NT2/D1 (cell line): Measurements from ENCODE around the gene CES2.
"Not testable (repeated sequence)": the region's sequence is repeated elsewhere in the genome, so short reads cannot be mapped to it uniquely, and the experiment has no call there.

Experiments used
- DNase-seq: peaks from one replicate; pipeline ENCODE4 v3.0.0-alpha.2; 2011; ENCODE audit warnings: low read depth, low spot score
- H3K27me3 ChIP-seq: 2 replicates; pipeline ENCODE4 v1.6.0; 2011; ENCODE audit warnings: mild to moderate bottlenecking; ENCODE audit not compliant: insufficient read length, insufficient read depth
- H3K36me3 ChIP-seq: 2 replicates; pipeline ENCODE4 v1.6.1; 2011; ENCODE audit warnings: mild to moderate bottlenecking, low read length, mixed read lengths; ENCODE audit not compliant: insufficient read depth, insufficient read length
- H3K4me1 ChIP-seq: 2 replicates; pipeline ENCODE4 v1.5.1; 2011; ENCODE audit not compliant: insufficient read depth, insufficient read length
- H3K4me3 ChIP-seq: 2 replicates; pipeline ENCODE4 v1.5.1; 2011; ENCODE audit warnings: low read depth; ENCODE audit not compliant: insufficient read length
- H3K9ac ChIP-seq: 2 replicates; pipeline ENCODE4 v1.6.0; 2011; ENCODE audit warnings: low read depth; ENCODE audit not compliant: insufficient read length
- H3K9me3 ChIP-seq: 2 replicates; pipeline ENCODE4 v1.5.1; 2011; ENCODE audit warnings: mild to moderate bottlenecking, low read length; ENCODE audit not compliant: insufficient read depth
- SUZ12 ChIP-seq: IDR thresholded peaks from 2 replicates; pipeline ENCODE4 v1.6.1; 2011; ENCODE audit not compliant: insufficient read length, insufficient read depth; ENCODE audit errors: extremely low read depth
- YY1 ChIP-seq: IDR thresholded peaks from 2 replicates; pipeline ENCODE4 v1.6.1; 2011; ENCODE audit not compliant: insufficient read length, insufficient read depth
- ZNF274 ChIP-seq: IDR thresholded peaks from 2 replicates; pipeline ENCODE4 v1.6.1; 2011; ENCODE audit warnings: mild to moderate bottlenecking, low read depth, low read length

CES2 gene

GRCh38 chr16:66948837-66949225, 13.5 kb downstream of the CES2 start:
- Histone ChIP-seq H3K36me3 (peaks cover 3% of the 10 kb centered on the region), H3K9me3 (peaks cover 11% of the 10 kb centered on the region), H3K27me3 (peaks cover 31% of the 10 kb centered on the region), H3K4me1 (peaks cover 7% of the 10 kb centered on the region), H3K9ac (no peak overlapping the region), H3K4me3 (no peak overlapping the region)
- TF ChIP-seq YY1 (no peak), SUZ12 (no peak), ZNF274 (no peak)
- no peak for DNase-seq

DNA sequence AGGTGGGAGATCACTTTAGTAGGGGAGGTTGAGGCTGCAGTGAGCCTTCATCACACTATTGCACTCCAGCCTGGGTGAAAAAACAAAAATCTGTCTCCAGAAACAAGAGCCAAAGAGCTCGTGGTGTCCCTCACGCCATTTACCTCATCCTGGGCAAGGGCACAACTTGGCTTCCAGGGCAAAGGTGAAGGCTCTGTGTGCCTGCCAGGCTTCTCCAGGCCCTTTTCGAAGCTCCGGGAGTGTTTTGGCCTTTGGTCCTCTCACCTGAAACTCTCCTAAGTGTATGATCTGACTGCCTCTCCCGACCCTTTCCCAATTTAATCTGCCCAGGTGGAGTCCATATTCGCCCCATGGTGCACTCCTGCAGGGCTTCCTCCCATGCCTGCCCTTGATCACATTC, 14.2 kb downstream of the CES2 start:
- peaks cover 7% of the 10 kb centered on the region for H3K4me1 ChIP-seq
- no peak overlapping the region for H3K4me3 ChIP-seq
- H3K27me3 ChIP-seq: peaks cover 31% of the 10 kb centered on the region
- TF ChIP-seq ZNF274 (no peak), SUZ12 (no peak), YY1 (no peak)
- H3K9me3 ChIP-seq: peaks cover 11% of the 10 kb centered on the region
- H3K36me3 ChIP-seq: no peaks in the 10 kb centered on the region
- no peak for DNase-seq
- no peak overlapping the region for H3K9ac ChIP-seq

DNA sequence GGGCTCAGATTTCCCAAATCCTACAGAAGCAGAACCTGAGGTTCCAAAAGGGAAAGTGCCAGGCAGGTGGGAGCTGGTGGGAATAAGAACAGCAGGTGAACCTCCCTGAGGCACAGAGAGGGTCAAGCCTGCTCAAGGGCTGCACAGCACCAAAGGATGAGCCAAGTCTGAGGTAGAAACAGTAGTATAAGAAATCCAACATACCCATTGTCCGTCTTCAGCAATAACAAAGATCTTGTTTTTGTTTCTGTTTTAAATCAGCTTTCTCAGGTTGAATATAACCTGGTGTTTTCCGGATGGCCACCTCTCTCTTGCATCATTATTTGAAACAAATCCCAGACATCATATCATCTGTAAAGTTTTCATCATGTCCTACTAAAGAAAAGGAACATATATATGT, 15.1 kb downstream of the CES2 start:
- Histone ChIP-seq H3K36me3 (no peaks in the 10 kb centered on the region), H3K4me1 (peaks cover 7% of the 10 kb centered on the region), H3K9ac (no peak overlapping the region), H3K9me3 (peaks cover 11% of the 10 kb centered on the region), H3K27me3 (peaks cover 31% of the 10 kb centered on the region), H3K4me3 (no peak overlapping the region)
- TF ChIP-seq YY1: no peak
- no peak for TF ChIP-seq SUZ12
- DNase-seq: no peak

- DNase-seq: no peak
- H3K9ac ChIP-seq: no peak overlapping the region
- H3K4me1 ChIP-seq: peaks cover 7% of the 10 kb centered on the region
- H3K27me3 ChIP-seq: peaks cover 31% of the 10 kb centered on the region
- peaks cover 11% of the 10 kb centered on the region for H3K9me3 ChIP-seq
- no peak for TF ChIP-seq SUZ12
- no peak for TF ChIP-seq ZNF274
- no peak for TF ChIP-seq YY1
- H3K4me3 ChIP-seq: no peak overlapping the region
- H3K36me3 ChIP-seq: no peaks in the 10 kb centered on the region
Observed at GRCh38 chr16:66950971-66951790, 15.9 kb downstream of the CES2 start.

- Histone ChIP-seq H3K4me1 (peaks cover 6% of the 10 kb centered on the region), H3K27me3 (peaks cover 27% of the 10 kb centered on the region), H3K36me3 (no peaks in the 10 kb centered on the region), H3K4me3 (no peak overlapping the region), H3K9ac (no peak overlapping the region), H3K9me3 (peaks cover 11% of the 10 kb centered on the region)
- TF ChIP-seq ZNF274 (no peak), SUZ12 (no peak), YY1 (no peak)
- DNase-seq: no peak
Observed at GRCh38 chr16:66952430-66953110, 17.3 kb downstream of the CES2 start.

- no peaks in the 10 kb centered on the region for H3K36me3 ChIP-seq
- peaks cover under 1% of the 10 kb centered on the region for H3K4me1 ChIP-seq
- H3K9me3 ChIP-seq: peaks cover 11% of the 10 kb centered on the region
- peak overlapping the region; percentile 1 for H3K9ac ChIP-seq
- DNase-seq: no peak
- peaks cover 21% of the 10 kb centered on the region for H3K27me3 ChIP-seq
- no peak overlapping the region for H3K4me3 ChIP-seq
- TF ChIP-seq YY1 (no peak), ZNF274 (no peak), SUZ12 (no peak)
Observed at GRCh38 chr16:66953462-66954096, 18.3 kb downstream of the CES2 start.

DNA sequence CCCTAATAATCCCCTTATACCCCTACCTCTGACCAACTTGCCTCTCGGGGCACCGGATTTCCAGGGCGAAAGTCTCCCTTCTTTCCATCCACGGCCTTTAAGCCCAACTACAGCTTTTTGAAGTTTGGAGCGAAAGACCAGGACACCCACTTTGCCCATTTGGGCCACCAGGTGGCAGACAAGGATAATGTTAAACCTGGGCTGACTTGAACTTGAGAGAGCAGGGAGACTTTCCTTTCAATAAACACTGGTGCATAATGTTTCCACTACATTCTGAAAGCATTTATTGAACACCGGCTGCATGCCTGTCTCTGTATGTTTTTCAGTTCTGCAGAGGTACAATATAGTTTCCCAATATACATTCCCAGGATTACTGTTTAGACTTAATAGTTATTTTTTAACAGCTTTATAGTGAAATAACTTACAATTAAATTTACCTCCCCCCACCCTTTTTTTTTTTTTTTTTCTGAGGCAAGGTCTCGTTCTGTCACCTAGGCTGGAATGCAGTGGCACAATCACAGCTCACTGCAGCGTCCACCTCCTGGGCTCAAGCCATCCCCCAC, 18.9 kb downstream of the CES2 start:
- peak; percentile 68 for DNase-seq
- Histone ChIP-seq H3K36me3 (no peaks in the 10 kb centered on the region), H3K27me3 (peaks cover 15% of the 10 kb centered on the region), H3K9me3 (peaks cover 11% of the 10 kb centered on the region), H3K9ac (no peak overlapping the region), H3K4me1 (no peaks in the 10 kb centered on the region), H3K4me3 (no peak overlapping the region)
- no peak for TF ChIP-seq SUZ12
- no peak for TF ChIP-seq YY1
- no peak for TF ChIP-seq ZNF274

- peaks cover 11% of the 10 kb centered on the region for H3K9me3 ChIP-seq
- not testable (repeated sequence) for H3K27me3 ChIP-seq, H3K9ac ChIP-seq, H3K36me3 ChIP-seq, H3K4me3 ChIP-seq, DNase-seq, H3K4me1 ChIP-seq
Observed at GRCh38 chr16:66955363-66956153, 20.2 kb downstream of the CES2 start.

DNA sequence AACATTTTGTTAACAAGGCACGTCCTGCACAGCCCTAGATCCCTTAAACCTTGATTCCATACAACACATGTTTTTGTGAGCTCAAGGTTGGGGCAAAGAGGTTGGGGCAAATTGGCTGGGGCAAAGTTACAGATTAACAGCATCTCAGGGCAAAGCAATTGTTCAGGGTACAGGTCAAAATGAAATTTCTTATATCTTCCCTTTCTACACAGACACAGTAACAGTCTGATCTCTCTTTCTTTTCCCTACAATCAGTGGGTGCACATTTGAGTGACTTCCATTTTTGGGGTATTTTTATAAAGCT, 20.8 kb downstream of the CES2 start:
- H3K9ac ChIP-seq, H3K36me3 ChIP-seq, H3K27me3 ChIP-seq, H3K9me3 ChIP-seq, H3K4me3 ChIP-seq, DNase-seq, H3K4me1 ChIP-seq: not testable (repeated sequence)
